T-helper 17 cell (primary cell): Measurements from ENCODE around the gene CACNA1B. TPM values are rescaled to one million over a fixed set of nuclear protein-coding genes. Genes with fewer than 3 reads are reported as not detected.

Experiments
- ATAC-seq: fragments of 150-1000 bp; cut with Tn5 transposase; 2 replicates; pipeline ENCODE4 v1.10.0; 2021; ENCODE audit warnings: mild to moderate bottlenecking, moderate library complexity
- DNase-seq, 3 donors: peaks; one replicate each; pipeline versions ENCODE4 v3.0.0 to v3.0.0-alpha.2; 2020 to 2021
- H3K9me3 ChIP-seq: one replicate; pipeline ENCODE4 v1.7.0; 2013; ENCODE audit warnings: low read length, mild to moderate bottlenecking; ENCODE audit not compliant: control insufficient read depth, poor library complexity, severe bottlenecking
- H3K27ac Mint-ChIP-seq: one replicate; pipeline ENCODE4 v1.8.0; 2022; ENCODE audit warnings: mild to moderate bottlenecking, moderate library complexity, mixed read lengths
- H3K27me3 Mint-ChIP-seq: one replicate; pipeline ENCODE4 v1.8.0; 2022; ENCODE audit warnings: mixed read lengths
- H3K36me3 Mint-ChIP-seq: one replicate; pipeline ENCODE4 v1.8.0; 2022; ENCODE audit warnings: low read depth, mixed read lengths
- H3K4me1 Mint-ChIP-seq: one replicate; pipeline ENCODE4 v1.8.0; 2022; ENCODE audit warnings: mild to moderate bottlenecking, mixed read lengths
- H3K4me3 Mint-ChIP-seq: one replicate; pipeline ENCODE4 v1.8.0; 2022; ENCODE audit warnings: mild to moderate bottlenecking, moderate library complexity, mixed read lengths
- total RNA-seq, 4 donors: library from RNA in 2 of 4; stranded (reverse) in 2 of 4; gene quantifications; one replicate each; pipeline ENCODE4 v1.2.3 and lab custom pipeline; 2022 to 2026

The CACNA1B gene
- total RNA-seq, 2 donors from 2014 or later: 0.22 TPM; not detected in 1

DNA sequence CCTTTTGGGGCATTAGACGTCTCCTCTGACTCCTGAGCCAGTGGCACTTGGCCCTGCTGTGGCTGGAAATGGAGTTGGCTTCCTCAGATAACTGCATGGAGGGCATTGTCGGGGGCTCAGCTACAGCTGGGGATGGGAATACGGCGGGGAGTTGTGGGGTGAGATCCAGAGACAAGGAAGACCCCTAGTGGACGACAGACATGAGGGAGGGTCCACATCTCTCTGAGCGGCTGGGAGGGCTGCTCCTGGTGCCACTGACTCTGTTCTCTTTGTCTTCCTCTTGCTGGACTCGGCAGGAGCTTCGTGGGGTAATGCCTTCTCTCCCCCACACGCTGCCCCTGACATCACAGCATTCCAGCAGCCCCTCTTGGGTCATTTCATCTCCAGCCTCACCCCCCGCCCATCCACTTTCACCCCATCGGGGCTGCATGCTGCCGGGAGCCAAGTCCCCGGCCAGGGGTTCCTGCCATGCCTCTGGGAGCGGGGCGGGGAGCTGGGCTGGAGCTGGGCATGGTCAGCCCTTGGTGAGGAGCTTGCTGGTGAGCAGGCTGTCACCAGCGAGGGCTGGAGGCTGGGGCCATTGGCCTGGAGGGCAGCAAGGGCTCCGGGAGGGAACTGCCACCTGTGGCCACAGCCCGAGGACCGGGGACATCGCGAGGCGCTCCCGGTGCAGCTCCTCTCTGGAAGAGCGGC lies 172.3 kb downstream of the CACNA1B start:
- no peak for ATAC-seq
- H3K9me3 ChIP-seq: no peaks in the 10 kb centered on the region
- H3K4me3 Mint-ChIP-seq: no peak overlapping the region
- DNase-seq: no peak
- H3K27me3 Mint-ChIP-seq: peaks cover 44% of the 10 kb centered on the region
- H3K27ac Mint-ChIP-seq: no peak overlapping the region
- H3K36me3 Mint-ChIP-seq: peaks cover under 1% of the 10 kb centered on the region
- H3K4me1 Mint-ChIP-seq: peaks cover 13% of the 10 kb centered on the region

DNA sequence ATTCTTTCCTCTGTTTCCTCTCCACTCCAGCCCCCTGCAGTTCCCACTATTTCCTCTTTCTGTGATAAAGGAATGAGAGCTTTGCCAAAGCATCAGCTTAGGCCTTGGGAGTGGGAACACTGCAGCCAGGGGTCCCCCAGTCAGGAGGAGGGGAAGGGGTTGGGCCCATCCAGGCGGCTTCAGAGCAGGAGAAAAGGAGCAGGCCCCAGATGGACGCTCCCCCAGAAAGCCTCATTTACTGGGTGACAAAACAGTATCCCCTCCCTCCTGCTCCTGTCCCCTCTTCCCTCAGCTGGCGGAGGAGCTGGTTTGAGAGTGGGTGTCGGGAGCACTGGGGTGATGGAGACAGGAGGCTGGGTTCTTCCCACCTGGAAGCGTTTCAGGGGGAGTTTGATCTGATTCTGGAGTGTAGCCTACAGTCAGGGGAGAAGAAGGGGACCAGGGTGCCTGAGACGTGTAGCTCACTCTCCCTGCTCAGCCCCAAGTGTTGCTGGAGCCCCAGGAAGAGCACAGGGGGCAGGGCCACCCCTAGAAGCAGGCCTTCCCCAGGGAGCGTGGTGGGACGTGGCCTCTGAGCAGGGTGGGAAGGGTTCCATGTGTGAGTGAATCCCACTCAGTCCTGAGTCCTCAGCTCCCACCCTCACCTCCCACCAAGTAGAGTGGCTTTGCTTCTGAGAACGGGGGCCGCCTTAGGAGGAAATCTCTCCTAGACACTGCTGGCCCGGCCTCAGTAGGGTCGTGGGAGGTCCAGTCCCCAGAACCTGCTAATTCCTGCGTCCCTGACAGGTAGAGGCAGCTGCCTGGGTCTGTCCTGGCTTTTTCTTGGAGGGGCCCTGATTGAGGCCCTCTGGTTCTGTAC lies 173.1 kb downstream of the CACNA1B start:
- Mint-ChIP-seq H3K27me3 (peaks cover 43% of the 10 kb centered on the region), H3K4me1 (peaks cover 8% of the 10 kb centered on the region), H3K27ac (no peak overlapping the region), H3K4me3 (no peak overlapping the region), H3K36me3 (no peaks in the 10 kb centered on the region)
- H3K9me3 ChIP-seq: no peaks in the 10 kb centered on the region
- no peak for DNase-seq
- no peak for ATAC-seq

DNA sequence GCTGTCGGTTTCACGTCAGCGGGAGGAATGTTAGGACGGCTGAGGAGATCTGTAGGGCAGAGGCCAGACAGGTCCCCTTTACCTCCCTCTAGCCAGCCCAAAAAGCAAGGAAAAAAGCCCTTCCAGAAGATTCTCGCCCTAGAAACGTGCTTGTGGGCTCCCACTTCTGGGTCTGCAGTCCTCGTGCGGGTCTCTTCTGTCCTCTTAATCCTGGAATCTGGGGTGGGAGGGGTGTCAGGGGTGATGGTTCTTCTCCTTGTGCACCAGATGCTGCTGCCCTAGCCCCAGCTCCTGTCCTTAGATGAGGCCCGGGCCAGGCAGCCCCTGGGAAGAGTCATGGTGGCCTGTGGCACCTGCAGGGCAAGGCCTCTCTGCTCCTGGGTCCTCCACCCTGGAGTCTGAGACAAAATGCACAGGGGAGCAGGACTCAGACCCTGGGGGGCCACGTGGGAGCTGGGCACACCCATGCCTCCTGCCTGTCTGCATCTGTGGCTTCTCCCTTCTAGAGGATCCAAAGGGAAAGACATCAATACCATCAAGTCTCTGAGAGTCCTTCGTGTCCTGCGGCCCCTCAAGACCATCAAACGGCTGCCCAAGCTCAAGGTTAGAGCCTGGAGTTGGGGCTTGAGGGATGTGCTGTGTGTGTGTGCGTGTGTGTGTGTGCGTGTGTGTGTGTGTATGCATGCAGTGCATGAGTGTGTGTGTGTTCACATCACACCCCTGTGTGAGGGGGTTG lies 174.2 kb downstream of the CACNA1B start:
- Mint-ChIP-seq H3K27me3 (peaks cover 39% of the 10 kb centered on the region), H3K4me3 (no peak overlapping the region), H3K27ac (no peak overlapping the region), H3K36me3 (no peaks in the 10 kb centered on the region), H3K4me1 (peaks cover 8% of the 10 kb centered on the region)
- DNase-seq (no peak), ATAC-seq (no peak)
- no peaks in the 10 kb centered on the region for H3K9me3 ChIP-seq

DNA sequence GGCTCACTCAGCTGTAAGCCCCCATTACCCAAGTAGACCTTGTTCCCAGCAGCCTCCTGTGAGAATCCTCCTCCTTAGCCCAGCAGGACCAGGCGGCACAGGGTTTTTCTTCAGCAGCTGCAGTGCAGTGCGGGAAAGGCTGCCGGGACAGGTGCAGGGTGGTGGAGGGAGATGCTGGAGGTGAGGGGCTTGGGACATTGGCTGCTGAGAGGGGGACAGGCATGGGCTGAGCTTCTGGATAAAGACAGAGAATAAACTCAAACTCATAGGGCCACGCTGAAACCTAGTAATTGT lies 174.7 kb downstream of the CACNA1B start:
- no peak for ATAC-seq
- H3K27me3 Mint-ChIP-seq: peaks cover 38% of the 10 kb centered on the region
- no peak for DNase-seq

DNA sequence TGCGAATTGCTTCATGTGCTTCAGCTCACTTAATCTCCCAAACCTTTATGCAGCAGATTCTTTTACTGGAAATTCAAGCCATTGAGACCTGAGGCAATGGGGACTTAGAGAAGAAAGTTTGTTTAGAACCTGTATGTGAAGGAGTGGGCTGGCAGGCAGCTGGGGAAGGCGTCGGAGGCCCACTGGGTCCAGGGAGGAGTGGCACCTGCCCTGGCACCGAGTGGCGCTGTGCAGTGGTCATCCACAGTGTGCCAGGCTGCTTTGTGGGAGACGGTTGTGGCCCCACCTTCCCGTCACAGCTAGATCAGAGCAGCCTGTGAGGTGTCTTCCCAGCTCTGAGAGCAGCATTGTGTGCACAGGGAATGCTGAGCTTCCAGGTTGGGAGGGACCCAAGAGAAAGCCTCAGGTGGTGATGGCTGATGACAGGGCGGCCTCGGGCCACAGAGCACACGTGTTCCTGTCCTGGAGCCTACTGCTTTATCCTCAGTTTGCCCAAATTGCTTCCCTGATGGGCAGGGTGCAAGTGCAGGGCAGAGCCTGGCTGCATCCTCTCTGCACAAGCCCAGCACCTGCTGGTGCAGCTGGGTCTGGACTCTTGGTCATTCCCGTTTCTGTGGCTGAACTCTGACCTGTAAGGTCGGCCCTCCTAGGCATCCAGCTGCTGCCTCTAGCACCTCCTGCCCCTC lies 175.2 kb downstream of the CACNA1B start:
- ATAC-seq: no peak
- Mint-ChIP-seq H3K27ac (no peak overlapping the region), H3K27me3 (peaks cover 33% of the 10 kb centered on the region), H3K4me1 (peaks cover 8% of the 10 kb centered on the region), H3K4me3 (no peak overlapping the region), H3K36me3 (no peaks in the 10 kb centered on the region)
- DNase-seq: no peak
- no peaks in the 10 kb centered on the region for H3K9me3 ChIP-seq

More for the DNA sequence above, 174.7 kb downstream of the CACNA1B start:
- no peaks in the 10 kb centered on the region for H3K9me3 ChIP-seq
- no peak overlapping the region for H3K27ac Mint-ChIP-seq
- H3K4me3 Mint-ChIP-seq: no peak overlapping the region
- H3K36me3 Mint-ChIP-seq: no peaks in the 10 kb centered on the region
- H3K4me1 Mint-ChIP-seq: peaks cover 8% of the 10 kb centered on the region

DNA sequence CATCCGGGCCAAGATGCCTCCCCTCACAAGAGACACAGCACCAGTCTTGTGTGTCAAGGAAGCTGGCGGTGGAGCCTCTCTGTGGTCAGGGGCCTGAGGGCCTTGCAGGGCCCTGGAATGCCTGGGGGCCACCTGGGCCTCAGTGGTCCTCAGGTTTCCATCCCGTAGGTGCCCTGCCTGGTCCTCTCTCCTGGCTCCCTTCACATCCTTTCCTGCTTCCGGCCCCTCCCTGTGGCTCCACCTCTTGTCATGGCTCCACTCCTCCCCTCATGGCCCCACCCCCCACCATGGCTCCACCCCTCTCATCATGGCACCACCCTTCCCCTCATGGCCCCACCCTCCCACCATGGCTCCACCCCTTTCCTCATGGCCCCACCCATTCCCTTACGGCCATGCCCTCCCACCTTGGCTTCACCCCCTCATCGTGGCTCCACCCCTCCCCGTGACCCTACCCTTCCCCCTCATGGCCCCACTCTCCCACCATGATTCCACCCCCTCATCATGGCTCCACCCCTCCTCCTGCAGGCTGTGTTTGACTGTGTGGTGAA lies 175.8 kb downstream of the CACNA1B start:
- H3K4me3 Mint-ChIP-seq: no peak overlapping the region
- no peaks in the 10 kb centered on the region for H3K36me3 Mint-ChIP-seq
- H3K4me1 Mint-ChIP-seq: peaks cover 8% of the 10 kb centered on the region
- no peak for ATAC-seq
- no peak for DNase-seq
- H3K9me3 ChIP-seq: no peaks in the 10 kb centered on the region
- no peak overlapping the region for H3K27ac Mint-ChIP-seq
- H3K27me3 Mint-ChIP-seq: peaks cover 31% of the 10 kb centered on the region

DNA sequence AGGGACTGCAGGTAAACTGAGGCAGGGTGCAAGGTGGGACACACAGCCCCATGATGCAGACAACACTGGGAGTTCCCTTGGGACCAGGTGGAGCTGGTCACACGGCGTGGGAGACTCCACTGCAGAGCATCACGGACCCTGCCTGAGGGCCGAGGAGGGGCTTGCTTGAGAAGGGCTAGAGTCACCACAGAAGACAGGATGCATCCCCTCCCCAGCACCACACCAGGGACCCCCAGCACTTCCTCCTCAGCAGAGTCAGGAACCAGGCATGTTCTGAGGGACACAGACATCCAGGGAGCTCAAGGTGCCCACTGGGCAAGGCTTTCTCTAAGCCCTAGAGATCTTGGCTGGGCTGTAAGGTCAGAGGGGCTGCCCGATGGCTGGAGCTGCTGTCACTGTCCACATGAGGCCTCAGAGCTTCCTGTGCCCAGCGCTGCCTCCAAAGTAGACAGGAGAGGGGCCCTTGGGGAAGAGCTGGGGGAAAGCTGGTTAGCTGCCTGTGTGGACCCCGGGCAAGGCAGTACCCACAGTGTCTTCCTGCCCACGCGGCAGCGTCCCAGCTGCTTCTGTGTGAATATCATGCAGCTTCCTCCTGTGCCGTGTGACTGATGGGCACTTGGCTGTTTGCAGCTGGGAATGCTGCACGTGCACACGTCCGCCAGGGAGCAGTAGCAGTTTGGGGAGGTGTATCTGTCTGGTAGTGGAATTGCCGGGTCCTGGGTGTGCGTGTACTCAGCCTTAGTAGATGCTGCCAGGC lies 176.6 kb downstream of the CACNA1B start:
- H3K36me3 Mint-ChIP-seq: no peaks in the 10 kb centered on the region
- no peaks in the 10 kb centered on the region for H3K9me3 ChIP-seq
- peaks cover 24% of the 10 kb centered on the region for H3K27me3 Mint-ChIP-seq
- ATAC-seq (no peak), DNase-seq (no peak)
- peaks cover 6% of the 10 kb centered on the region for H3K4me1 Mint-ChIP-seq
- no peak overlapping the region for H3K27ac Mint-ChIP-seq
- no peak overlapping the region for H3K4me3 Mint-ChIP-seq

DNA sequence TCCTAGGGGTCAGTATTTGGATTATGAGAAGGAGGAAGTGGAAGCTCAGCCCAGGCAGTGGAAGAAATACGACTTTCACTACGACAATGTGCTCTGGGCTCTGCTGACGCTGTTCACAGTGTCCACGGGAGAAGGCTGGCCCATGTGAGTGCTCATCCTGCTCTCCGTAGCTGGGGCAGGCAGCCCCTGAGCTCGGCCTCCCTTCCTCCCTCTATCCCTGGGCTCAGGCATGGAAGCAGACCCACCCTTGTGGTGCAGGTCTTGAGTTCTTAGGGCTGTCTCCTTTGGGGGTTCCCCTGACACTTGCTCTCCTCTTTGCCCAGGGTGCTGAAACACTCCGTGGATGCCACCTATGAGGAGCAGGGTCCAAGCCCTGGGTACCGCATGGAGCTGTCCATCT lies 180.1 kb downstream of the CACNA1B start:
- no peaks in the 10 kb centered on the region for H3K36me3 Mint-ChIP-seq
- H3K9me3 ChIP-seq: no peaks in the 10 kb centered on the region
- peaks cover 31% of the 10 kb centered on the region for H3K27me3 Mint-ChIP-seq
- no peak overlapping the region for H3K4me3 Mint-ChIP-seq
- no peak for DNase-seq
- H3K27ac Mint-ChIP-seq: no peak overlapping the region
- H3K4me1 Mint-ChIP-seq: peaks cover 4% of the 10 kb centered on the region
- no peak for ATAC-seq

DNA sequence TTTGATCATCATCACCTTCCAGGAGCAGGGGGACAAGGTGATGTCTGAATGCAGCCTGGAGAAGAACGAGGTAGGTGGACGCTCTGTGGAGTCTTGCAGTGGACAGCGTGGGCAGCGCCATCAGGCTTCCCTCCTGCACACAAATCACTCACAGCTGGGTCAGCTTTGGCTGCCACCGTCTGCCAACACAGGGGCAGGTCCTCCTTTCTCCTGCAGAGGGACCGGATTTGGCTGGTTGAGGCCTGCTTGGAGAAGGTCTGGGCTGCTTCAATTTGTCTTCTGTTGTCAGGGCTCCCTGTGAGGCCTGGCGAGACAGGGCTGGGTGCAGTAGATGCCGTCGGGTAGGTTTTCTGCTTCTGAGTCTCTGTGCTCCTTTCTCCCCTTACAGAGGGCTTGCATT lies 180.6 kb downstream of the CACNA1B start:
- Mint-ChIP-seq H3K4me1 (peaks cover 4% of the 10 kb centered on the region), H3K27me3 (peaks cover 33% of the 10 kb centered on the region), H3K4me3 (no peak overlapping the region), H3K36me3 (no peaks in the 10 kb centered on the region), H3K27ac (no peak overlapping the region)
- DNase-seq: no peak
- no peaks in the 10 kb centered on the region for H3K9me3 ChIP-seq
- no peak for ATAC-seq

DNA sequence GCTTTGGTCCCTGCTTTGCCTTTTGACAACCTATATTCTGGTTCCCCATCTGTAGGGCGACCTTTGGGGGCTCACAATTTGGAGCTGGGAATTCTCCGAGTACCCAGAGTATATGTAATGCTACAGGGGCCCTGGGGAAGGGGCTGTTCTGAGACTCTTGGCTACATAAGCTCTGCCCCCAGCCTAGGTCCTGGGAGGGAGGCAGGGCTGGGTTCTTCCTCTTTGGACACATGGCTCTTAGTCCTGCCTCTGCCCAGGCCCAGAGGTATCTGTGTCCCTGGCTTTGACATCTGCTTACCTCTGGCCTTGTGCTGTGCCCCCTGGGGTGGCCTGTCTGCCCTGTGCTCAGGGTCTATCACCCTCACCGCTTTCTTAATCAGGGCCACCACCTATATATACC lies 181.6 kb downstream of the CACNA1B start:
- Mint-ChIP-seq H3K27me3 (peaks cover 38% of the 10 kb centered on the region), H3K4me3 (no peak overlapping the region), H3K27ac (no peak overlapping the region), H3K36me3 (no peaks in the 10 kb centered on the region), H3K4me1 (no peaks in the 10 kb centered on the region)
- DNase-seq (no peak), ATAC-seq (no peak)
- H3K9me3 ChIP-seq: no peaks in the 10 kb centered on the region

DNA sequence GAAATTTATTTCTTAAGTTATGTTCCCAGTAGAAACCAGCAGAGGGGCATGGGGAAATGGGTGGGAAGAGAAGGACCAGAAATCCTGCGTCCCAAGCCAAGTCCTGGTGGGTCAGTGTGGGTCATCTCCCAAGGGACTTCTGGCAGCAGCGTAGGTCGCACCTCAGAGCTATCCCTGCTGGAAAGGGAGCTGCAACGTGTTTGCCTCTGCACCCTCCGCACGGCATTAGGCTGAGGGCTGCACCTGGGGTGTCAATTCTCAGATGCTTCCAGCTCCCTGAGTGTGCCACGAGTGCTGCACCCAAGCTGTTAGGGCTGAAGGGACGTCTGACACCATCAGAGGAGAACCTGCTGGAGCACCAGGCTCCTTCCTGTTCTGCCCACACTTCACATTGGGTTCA lies 182.8 kb downstream of the CACNA1B start:
- no peak overlapping the region for H3K4me3 Mint-ChIP-seq
- no peaks in the 10 kb centered on the region for H3K36me3 Mint-ChIP-seq
- ATAC-seq: no peak
- H3K9me3 ChIP-seq: no peaks in the 10 kb centered on the region
- no peak overlapping the region for H3K27ac Mint-ChIP-seq
- no peaks in the 10 kb centered on the region for H3K4me1 Mint-ChIP-seq
- DNase-seq: no peak
- H3K27me3 Mint-ChIP-seq: peaks cover 40% of the 10 kb centered on the region

DNA sequence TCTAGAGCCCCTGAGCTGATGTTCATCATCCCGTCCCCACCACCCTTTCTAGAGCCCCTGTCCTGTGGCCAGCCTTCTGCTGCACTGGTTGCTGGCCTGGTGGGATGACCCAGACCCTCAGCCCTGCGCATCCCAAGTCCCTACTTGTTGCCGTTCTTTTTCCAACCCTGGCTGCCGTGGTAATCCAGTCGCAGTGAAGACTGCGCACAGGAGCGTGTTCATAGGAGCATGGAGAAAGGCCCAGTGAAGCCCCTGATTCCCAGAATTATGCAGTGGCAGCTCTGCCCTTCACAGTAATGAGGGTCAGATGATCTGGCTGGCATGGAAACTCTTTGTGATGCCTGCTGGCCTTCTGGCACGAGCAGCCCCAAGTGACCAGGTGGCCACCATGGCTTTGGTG lies 183.3 kb downstream of the CACNA1B start:
- Mint-ChIP-seq H3K36me3 (no peaks in the 10 kb centered on the region), H3K27me3 (peaks cover 43% of the 10 kb centered on the region), H3K4me3 (no peak overlapping the region), H3K4me1 (no peaks in the 10 kb centered on the region), H3K27ac (no peak overlapping the region)
- no peaks in the 10 kb centered on the region for H3K9me3 ChIP-seq
- DNase-seq (no peak), ATAC-seq (no peak)
